ENCODE data around the gene DNAJC11.
"Not testable (repeated sequence)": the region's sequence is repeated elsewhere in the genome, so short reads cannot be mapped to it uniquely, and the experiment has no call there.

DNAJC11 gene, protein sequence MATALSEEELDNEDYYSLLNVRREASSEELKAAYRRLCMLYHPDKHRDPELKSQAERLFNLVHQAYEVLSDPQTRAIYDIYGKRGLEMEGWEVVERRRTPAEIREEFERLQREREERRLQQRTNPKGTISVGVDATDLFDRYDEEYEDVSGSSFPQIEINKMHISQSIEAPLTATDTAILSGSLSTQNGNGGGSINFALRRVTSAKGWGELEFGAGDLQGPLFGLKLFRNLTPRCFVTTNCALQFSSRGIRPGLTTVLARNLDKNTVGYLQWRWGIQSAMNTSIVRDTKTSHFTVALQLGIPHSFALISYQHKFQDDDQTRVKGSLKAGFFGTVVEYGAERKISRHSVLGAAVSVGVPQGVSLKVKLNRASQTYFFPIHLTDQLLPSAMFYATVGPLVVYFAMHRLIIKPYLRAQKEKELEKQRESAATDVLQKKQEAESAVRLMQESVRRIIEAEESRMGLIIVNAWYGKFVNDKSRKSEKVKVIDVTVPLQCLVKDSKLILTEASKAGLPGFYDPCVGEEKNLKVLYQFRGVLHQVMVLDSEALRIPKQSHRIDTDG

DNA sequence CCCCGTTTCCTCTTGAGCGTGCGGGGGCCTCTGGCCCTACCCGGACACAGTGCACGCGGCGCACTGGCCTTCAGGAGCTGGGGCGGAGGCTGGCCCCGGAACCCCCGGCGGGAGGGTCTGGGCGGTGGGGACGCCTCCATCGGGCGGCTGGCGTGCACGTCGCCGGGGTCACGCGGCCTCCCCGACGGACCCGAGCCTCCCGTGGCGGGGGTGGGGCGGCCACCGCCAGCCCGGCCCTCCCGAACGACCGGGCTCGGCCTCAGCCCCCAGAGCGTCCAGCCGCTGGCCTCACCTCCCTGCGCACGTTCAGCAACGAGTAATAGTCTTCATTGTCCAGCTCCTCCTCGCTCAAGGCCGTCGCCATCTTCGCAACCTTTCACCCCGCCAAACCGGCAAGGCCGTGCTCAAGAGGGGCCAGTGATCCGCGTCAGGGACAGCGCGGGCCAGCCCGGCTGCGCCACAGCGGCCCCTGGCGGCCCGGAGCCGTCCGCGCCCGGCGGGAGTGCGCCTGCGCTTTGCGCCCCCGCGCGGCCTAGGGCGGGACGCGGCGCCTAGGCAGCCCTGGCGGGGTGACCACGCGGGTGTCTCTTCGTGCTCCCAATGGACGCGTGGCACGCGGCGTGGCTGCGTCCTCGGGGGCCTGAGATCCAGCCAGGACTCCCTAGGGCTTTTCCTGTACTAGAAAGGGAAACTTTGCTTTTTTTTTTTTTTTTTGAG is at the start of gene DNAJC11:
TSS of gene DNAJC11 (minus strand) at position 380 of the 717 bp plus-strand sequence. CDS start at position 364, 16 bp downstream.
- peak; percentile 84 to 88 for DNase-seq

GRCh38 chr1:6750490-6750889 is 48.9 kb upstream of the DNAJC11 start:
- no peak for DNase-seq

DNA sequence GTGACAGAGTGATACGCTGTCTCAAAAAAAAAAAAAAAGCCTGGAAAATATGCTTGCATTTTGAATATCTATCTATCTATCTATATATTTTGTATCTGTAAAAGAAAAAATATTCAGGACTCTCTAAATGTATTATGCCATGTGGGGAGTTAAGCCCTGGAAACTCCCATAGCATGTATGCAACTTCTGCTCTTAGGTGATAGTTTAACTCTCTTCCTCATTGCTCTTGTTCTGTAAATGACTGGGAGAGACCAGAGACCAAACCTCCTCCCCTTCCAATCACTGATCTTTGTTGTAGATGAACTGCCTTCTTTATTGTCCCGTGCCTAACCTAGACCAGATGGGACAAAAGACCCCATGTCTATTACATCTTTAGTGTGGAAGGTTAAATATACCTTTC is 46.1 kb upstream of the DNAJC11 start:
- DNase-seq = no peak

DNA sequence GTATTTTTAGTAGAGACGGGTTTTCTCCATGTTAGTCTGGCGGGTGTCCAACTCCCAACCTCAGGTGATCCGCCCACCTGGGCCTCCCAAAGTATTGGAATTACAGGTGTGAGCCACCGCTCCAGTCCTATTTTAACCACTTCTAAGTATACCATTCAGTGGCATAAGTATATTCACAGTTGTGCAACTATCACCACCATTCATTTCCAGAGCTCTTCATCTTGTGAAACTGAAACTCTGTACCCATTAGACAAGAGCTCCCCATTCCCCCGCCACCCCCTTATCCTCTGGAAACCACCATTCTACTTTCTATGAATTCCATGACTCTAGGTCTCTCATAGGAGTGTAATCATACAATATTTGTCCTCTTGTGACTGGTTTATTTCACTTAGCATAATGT is 43.5 kb upstream of the DNAJC11 start:
- peak; percentile 52 to 67 for DNase-seq

- peak; percentile 10 to 21 for DNase-seq
Measured at GRCh38 chr1:6743189-6744101, 41.8 kb upstream of the DNAJC11 start.

GRCh38 chr1:6742676-6743188 is 41.1 kb upstream of the DNAJC11 start:
- DNase-seq = not testable (repeated sequence)

GRCh38 chr1:6738987-6739676 is 37.5 kb upstream of the DNAJC11 start:
- no peak for DNase-seq

- no peak for DNase-seq
Measured at GRCh38 chr1:6732942-6733341, 31.3 kb upstream of the DNAJC11 start.

DNA sequence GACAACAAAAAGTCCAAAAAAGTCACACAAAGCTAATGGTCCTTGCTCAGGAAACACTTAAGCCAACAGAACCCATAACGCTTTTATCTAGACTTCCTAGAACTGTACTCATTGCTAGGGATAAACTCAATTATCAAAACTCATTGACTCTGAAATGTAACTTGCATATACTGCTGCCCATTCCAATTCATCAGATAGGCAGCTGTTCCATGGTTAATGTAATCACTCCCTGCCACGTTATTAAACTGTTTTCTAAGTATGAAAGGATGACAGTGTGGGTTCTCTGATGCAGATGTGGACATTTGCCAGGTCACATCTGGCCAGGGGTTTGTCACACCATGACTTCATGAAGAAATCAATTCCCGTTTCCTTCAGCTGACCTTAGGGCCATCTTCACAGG is 30.3 kb upstream of the DNAJC11 start:
- no peak for DNase-seq

DNA sequence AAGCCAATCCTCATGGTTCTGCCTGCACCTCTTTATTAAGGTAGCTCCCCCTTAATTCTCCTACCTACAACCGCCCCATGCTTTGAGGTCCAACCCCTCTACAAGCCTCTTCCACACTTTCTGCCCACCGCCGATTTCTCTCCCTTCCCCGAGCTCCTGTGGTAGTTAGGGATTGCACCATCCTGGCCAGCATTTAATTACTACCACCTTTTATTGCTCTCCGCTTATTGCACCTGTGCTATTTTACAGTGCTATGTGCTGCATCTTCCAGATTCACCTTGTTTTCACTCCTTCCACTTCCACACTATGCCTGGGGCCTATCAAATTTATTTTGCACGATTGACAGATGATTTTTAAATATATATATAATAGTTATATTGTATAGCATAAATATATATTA is 29.3 kb upstream of the DNAJC11 start:
- DNase-seq = no peak

GRCh38 chr1:6730473-6730872 is 28.9 kb upstream of the DNAJC11 start:
- no peak for DNase-seq

DNA sequence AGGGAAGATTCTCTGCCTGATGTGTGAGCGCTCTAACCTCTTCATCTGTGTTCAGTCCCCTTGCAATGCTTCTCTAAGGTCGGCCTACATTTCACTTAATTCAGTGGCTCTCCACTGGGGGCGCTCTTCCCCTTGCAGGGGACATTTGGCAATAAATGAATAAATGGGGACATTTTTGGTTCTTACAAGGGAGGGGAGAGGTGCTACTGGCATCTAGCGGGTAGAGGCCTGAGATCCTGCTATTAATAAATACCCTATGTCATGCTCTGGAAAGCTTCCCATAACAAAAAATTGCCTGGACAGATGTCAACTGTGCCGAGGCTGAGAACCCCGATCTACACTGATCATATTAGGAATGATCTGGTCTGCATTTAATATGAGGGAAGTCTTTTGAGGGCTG is 25.9 kb upstream of the DNAJC11 start:
- peak; percentile 60 to 69 for DNase-seq

GRCh38 chr1:6726253-6726652 is 24.6 kb upstream of the DNAJC11 start:
- no peak for DNase-seq

DNA sequence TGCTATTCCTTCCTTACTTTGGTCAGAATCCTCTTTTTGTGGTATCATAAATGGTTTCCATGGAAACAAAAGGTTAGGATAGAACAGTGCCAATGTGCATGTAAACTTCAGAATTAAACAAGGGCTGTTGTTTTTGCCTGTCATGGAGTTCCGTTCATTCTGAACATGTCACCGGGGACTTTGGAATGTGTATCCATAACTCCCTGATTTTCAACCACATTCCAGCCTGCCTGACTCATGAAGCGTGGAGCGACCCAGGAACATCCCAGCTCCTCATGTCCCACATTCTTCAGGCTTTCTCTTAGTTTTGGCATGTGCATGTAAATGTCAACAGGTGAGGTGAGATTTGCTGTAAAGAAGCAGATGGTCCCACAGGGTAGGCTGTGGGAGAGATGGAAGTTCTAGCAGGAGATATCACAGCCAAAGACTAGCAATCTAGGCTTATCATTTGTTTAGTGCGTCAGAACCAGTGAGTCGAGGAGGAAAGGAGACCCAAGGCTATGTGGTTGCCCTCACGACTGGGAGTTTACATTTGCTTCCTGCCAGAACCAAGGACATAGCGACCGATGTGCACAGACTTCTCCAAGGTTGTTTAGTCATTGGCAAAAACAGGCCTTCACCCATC is 23.0 kb upstream of the DNAJC11 start:
- no peak for DNase-seq

DNA sequence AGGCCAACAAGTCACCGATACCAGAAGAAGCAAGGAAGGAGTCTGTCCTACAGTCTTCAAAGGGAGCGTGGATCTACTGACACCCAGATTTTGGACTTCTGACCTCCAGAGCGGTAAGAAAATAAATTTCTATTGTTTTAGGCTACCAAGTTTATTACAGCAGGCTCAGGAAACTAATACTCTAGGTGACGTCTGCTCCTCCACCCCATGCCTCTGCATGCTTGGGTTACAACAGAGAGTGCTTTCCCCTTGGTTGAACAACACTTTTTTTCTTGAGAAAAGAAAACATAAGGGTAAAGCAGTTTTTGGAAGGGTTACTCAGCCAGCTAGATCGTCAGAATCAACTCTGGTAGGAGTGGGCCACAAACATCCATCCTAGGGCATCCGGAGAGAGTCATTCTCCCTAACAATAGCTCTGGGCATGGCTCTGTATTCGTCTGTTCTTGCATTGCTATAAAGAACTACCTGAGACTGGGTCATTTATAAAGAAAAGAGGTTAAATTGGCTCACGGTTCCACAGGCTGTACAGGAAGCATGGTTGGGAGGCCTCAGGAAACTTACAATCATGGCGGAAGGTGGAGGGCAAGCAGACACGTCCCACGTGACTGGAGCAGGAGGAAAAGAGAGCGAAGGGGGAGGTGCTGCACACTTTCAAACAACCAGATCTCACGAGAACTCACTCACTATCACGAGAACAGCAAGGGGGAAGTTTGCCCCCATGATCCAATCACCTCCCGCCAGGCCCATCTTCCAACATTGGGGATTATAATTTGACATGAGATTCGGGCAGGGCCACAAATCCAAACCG is 22.2 kb upstream of the DNAJC11 start:
- DNase-seq = no peak

DNA sequence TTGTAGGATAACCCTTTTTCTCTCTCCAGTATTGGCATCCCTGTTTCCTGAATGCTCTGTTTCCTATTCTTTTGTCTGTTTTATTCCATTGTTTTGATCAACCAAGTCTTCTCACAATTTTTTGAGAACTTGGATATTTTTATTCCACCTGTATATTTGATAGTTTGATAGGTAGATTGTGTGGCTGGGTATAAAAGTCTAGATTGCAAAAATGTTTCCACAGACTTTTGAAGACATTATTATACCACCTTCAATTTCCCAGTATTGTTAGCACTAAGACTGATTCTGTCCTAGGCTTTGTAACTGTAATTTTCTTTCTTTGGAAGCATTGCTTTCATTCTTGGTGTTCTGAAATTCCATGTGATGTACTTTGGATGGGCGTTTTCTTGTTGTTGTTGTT is 9.6 kb upstream of the DNAJC11 start:
- DNase-seq = no peak

DNA sequence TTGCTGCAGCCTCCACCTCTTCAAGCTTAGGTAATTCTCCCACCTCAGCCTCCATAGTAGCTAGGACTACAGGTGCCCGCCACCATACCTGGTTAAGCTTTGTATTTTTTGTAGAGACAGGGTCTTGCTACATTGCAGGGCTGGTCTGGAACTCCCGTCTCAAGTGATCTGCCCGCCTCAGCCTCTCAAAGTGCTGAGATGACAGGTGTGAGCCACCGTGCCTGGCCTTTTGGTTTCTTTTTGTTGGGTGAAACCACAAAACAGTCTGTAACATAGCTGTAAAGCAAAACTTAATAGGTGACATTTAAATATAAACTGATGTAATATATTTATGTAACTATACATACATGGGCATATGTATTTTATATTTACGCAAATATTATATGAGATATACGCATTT is 3.1 kb upstream of the DNAJC11 start:
- DNase-seq = no peak

DNA sequence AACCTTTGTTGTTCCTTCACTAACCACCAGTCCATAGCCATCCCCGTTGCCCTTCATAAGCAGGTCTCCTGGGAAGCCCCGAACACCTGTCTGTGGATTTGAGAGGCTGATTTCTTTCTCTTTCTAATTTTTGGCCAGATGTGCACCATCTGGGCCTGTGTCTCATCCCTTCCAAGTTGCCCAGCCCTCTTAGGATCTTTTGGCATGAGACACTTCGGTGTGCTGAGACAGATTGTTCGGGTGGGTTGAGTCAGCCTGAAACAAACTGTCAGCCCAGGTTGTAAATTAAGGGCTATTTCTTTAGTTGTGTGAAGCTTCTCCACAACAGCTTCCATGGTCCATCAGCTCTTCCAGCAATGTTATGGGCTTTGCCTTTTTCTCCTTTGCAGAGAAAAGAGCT is 1.4 kb upstream of the DNAJC11 start:
- no peak for DNase-seq

GRCh38 chr1:6700853-6701436 is 671 bp downstream of the DNAJC11 start:
- DNase-seq = peak; percentile 12 to 14

DNA sequence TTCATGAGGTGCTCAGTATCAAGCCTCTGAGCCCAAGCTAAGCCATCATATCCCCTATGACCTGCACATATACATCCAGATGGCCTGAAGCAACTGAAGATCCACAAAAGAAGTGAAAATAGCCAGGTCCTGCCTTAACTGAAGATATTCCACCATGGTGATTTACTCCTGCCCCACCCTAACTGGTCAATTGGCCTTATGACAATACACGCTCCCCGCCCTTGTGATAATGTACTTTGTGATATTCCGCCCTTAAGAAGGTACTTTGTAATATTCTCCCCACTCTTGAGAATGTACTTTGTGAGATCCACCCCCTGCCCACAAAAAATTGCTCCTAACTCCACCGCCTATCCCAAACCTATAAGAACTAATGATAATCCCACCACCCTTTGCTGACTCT is 1.7 kb downstream of the DNAJC11 start:
- not testable (repeated sequence) for DNase-seq

Data from activated CD4-positive, alpha-beta T cell treated with anti-CD3 and anti-CD28 coated beads, Interleukin-2, amount 50 U/mL, for 48 hours (primary cell).